CD4-positive, alpha-beta memory T cell (primary cell): ENCODE data around the gene EXOC3. TPM values are rescaled to one million over a fixed set of nuclear protein-coding genes. Genes with fewer than 3 reads are reported as not detected.

Source experiments
- CTCF ChIA-PET: fragments of 350-600 bp; sonication (Branson Sonifier 250); formaldehyde crosslinking; loops from one replicate; lab custom pipeline; 2021; ENCODE audit warnings: inconsistent platforms; ENCODE audit not compliant: partially characterized antibody; lab: Charles Lee
- POLR2A ChIA-PET: fragments of 350-600 bp; sonication (Branson Sonifier 250); formaldehyde crosslinking; loops from one replicate; lab custom pipeline; 2021; ENCODE audit not compliant: partially characterized antibody; lab: Charles Lee
- DNase-seq, 5 donors: peaks; one replicate each; pipeline versions ENCODE4 v3.0.0 to v3.0.0-alpha.2; 2020 to 2022; ENCODE audit warnings: mixed read lengths in 1 of 5
- H3K27ac ChIP-seq: one replicate; pipeline ENCODE4 v1.7.0; 2013; ENCODE audit warnings: low read depth, low read length
- H3K27me3 ChIP-seq: 2 replicates; pipeline ENCODE4 v1.7.0; 2013; ENCODE audit warnings: mild to moderate bottlenecking, low read length, moderate library complexity; ENCODE audit not compliant: insufficient read depth
- H3K36me3 ChIP-seq: 2 replicates; pipeline ENCODE4 v1.7.0; 2013; ENCODE audit warnings: mild to moderate bottlenecking, low read length, moderate library complexity; ENCODE audit not compliant: insufficient read depth
- H3K4me1 ChIP-seq: 2 replicates; pipeline ENCODE4 v1.7.0; 2013; ENCODE audit warnings: mild to moderate bottlenecking, low read length, moderate library complexity; ENCODE audit not compliant: insufficient read depth
- H3K4me3 ChIP-seq, 2 donors: one replicate each; pipeline ENCODE4 v1.7.0; 2013; ENCODE audit warnings: low read length in 2 of 2, mild to moderate bottlenecking in 1 of 2
- H3K9me3 ChIP-seq, 2 donors: one replicate each; pipeline ENCODE4 v1.7.0; 2013; ENCODE audit warnings: low read length in 2 of 2, control low read depth in 1 of 2; ENCODE audit not compliant: control insufficient read depth in 1 of 2
- H3K27ac Mint-ChIP-seq, 7 donors: one replicate each; pipeline ENCODE4 v1.8.0; 2020 to 2021; ENCODE audit warnings: mixed read lengths in 7 of 7, mild to moderate bottlenecking in 6 of 7, inconsistent platforms in 3 of 7, moderate library complexity in 3 of 7
- H3K27me3 Mint-ChIP-seq, 2 donors: one replicate each; pipeline ENCODE4 v1.8.0; 2020 to 2021; ENCODE audit warnings: mixed read lengths in 2 of 2
- H3K36me3 Mint-ChIP-seq, 2 donors: one replicate each; pipeline ENCODE4 v1.8.0; 2020 to 2021; ENCODE audit warnings: mixed read lengths in 2 of 2, inconsistent platforms in 1 of 2, mild to moderate bottlenecking in 1 of 2
- H3K4me1 Mint-ChIP-seq, 4 donors: one replicate each; pipeline ENCODE4 v1.8.0; 2020 to 2021; ENCODE audit warnings: mixed read lengths in 4 of 4, mild to moderate bottlenecking in 1 of 4
- H3K4me3 Mint-ChIP-seq, 8 donors: one replicate each; pipeline ENCODE4 v1.8.0; 2020 to 2021; ENCODE audit warnings: mixed read lengths in 8 of 8, mild to moderate bottlenecking in 7 of 8, moderate library complexity in 6 of 8, inconsistent platforms in 3 of 8
- H3K9me3 Mint-ChIP-seq, 8 donors: one replicate each; pipeline ENCODE4 v1.8.0; 2020 to 2021; ENCODE audit warnings: mixed read lengths in 8 of 8, mild to moderate bottlenecking in 5 of 8, inconsistent platforms in 3 of 8, moderate library complexity in 1 of 8
- intact Hi-C: fragments of 100-400 bp; cut with micrococcal nuclease; formaldehyde crosslinking; loops from one replicate; pipeline ENCODE4 v1.15.1; 2023
- polyA plus RNA-seq, 2 donors: library from polyadenylated mRNA; unstranded; fragments of 300-500 nt; fragmentation: Illumina TruSeq; gene quantifications; one replicate each; pipeline ENCODE4 v1.2.3, GENCODE V29; 2021
- total RNA-seq, 2 experiments: library from RNA; stranded (reverse); gene quantifications; one replicate each; pipeline ENCODE4 v1.2.3, GENCODE V29; 2021

Gene EXOC3
- total and polyA plus RNA-seq, 4 experiments from 2014 or later = 32.0 to 96.1 (median 62.9) TPM

GRCh38 chr5:464843-465590 lies 22.0 kb downstream of the EXOC3 start:
- ChIA-PET POLR2A (no interaction called here), CTCF (interaction anchor here (2.0 kb wide), 1 partner anchor 18 kb away, joined by 9 read pairs; no protein-coding TSS in a partner anchor)
- intact Hi-C loops = loop anchor here (1.0 kb wide), 1 partner anchor 7 kb away; no protein-coding TSS in a partner anchor
- Histone ChIP-seq H3K36me3 (peaks cover 25% of the 10 kb centered on the region), H3K27me3 (no peaks in the 10 kb centered on the region), H3K27ac (peak overlapping the region; percentile 50), H3K4me1 (peaks cover 17% of the 10 kb centered on the region), H3K9me3 (no peaks in the 10 kb centered on the region), H3K4me3 (no peak overlapping the region)
- Mint-ChIP-seq H3K27ac (peak overlapping the region in 4 of 7 donors; percentile 18 to 69 (median 35)), H3K27me3 (no peaks in the 10 kb centered on the region), H3K4me3 (no peak overlapping the region), H3K4me1 (peaks cover 7 to 28% (median 11%) of the 10 kb centered on the region in 4 donors), H3K36me3 (peaks cover 26 to 36% of the 10 kb centered on the region in 2 donors), H3K9me3 (peaks cover 0 to 2% (median 0%) of the 10 kb centered on the region in 8 donors)
- DNase-seq = no peak

GRCh38 chr5:465591-466403 lies 22.8 kb downstream of the EXOC3 start:
- POLR2A ChIA-PET = no interaction called here
- H3K4me1 Mint-ChIP-seq = peaks cover 8 to 32% (median 11%) of the 10 kb centered on the region in 4 donors

GRCh38 chr5:466661-467310 lies 23.8 kb downstream of the EXOC3 start:
- Mint-ChIP-seq H3K36me3 (peaks cover 16 to 29% of the 10 kb centered on the region in 2 donors), H3K27me3 (no peaks in the 10 kb centered on the region), H3K9me3 (peaks cover 0 to 2% (median 0%) of the 10 kb centered on the region in 8 donors), H3K27ac (peak overlapping the region in 2 of 7 donors; percentile 36 to 53), H3K4me1 (peaks cover 13 to 42% (median 21%) of the 10 kb centered on the region in 4 donors), H3K4me3 (no peak overlapping the region)
- no peaks in the 10 kb centered on the region for H3K9me3 ChIP-seq
- DNase-seq = no peak
- CTCF ChIA-PET = interaction anchor here (2.0 kb wide), 1 partner anchor 20 kb away, joined by 9 read pairs; no protein-coding TSS in a partner anchor
- no peak overlapping the region for H3K4me3 ChIP-seq
- intact Hi-C loops = no loop called here
- peaks cover 14% of the 10 kb centered on the region for H3K36me3 ChIP-seq
- H3K27me3 ChIP-seq = no peaks in the 10 kb centered on the region
- H3K27ac ChIP-seq = no peak overlapping the region
- peaks cover 32% of the 10 kb centered on the region for H3K4me1 ChIP-seq
- POLR2A ChIA-PET = no interaction called here

More at GRCh38 chr5:465591-466403, 22.8 kb downstream of the EXOC3 start:
- no peaks in the 10 kb centered on the region for H3K27me3 ChIP-seq
- peak overlapping the region in 4 of 7 donors; percentile 18 to 57 (median 37) for H3K27ac Mint-ChIP-seq
- DNase-seq = no peak
- no peaks in the 10 kb centered on the region for H3K9me3 ChIP-seq
- no peak overlapping the region for H3K4me3 ChIP-seq
- intact Hi-C loops = no loop called here
- H3K4me3 Mint-ChIP-seq = peak overlapping the region in 1 of 8 donors; percentile 36
- H3K36me3 Mint-ChIP-seq = peaks cover 20 to 32% of the 10 kb centered on the region in 2 donors
- CTCF ChIA-PET = interaction anchor here (2.0 kb wide), 1 partner anchor 19 kb away, joined by 9 read pairs; no protein-coding TSS in a partner anchor
- H3K9me3 Mint-ChIP-seq = peaks cover 0 to 2% (median 0%) of the 10 kb centered on the region in 8 donors
- H3K4me1 ChIP-seq = peaks cover 22% of the 10 kb centered on the region
- H3K27ac ChIP-seq = no peak overlapping the region
- H3K36me3 ChIP-seq = peaks cover 17% of the 10 kb centered on the region
- no peaks in the 10 kb centered on the region for H3K27me3 Mint-ChIP-seq

- Histone ChIP-seq H3K36me3 (peaks cover 7% of the 10 kb centered on the region), H3K27ac (no peak overlapping the region), H3K4me3 (no peak overlapping the region), H3K27me3 (no peaks in the 10 kb centered on the region), H3K9me3 (no peaks in the 10 kb centered on the region), H3K4me1 (peaks cover 36% of the 10 kb centered on the region)
- DNase-seq = no peak
- Mint-ChIP-seq H3K36me3 (peaks cover 8 to 22% of the 10 kb centered on the region in 2 donors), H3K9me3 (peaks cover 0 to 2% (median 0%) of the 10 kb centered on the region in 8 donors), H3K4me1 (peaks cover 14 to 46% (median 22%) of the 10 kb centered on the region in 4 donors), H3K27ac (peak overlapping the region in 2 of 7 donors; percentile 43 to 68), H3K27me3 (no peaks in the 10 kb centered on the region), H3K4me3 (no peak overlapping the region)
- CTCF ChIA-PET = no interaction called here
- intact Hi-C loops = no loop called here
- POLR2A ChIA-PET = no interaction called here
These were observed 25.4 kb downstream of the EXOC3 start for GRCh38 chr5:468401-468800.

GRCh38 chr5:469752-470483 lies 26.9 kb downstream of the EXOC3 start:
- Mint-ChIP-seq H3K36me3 (peaks cover 3 to 14% of the 10 kb centered on the region in 2 donors), H3K27me3 (peaks cover 0 to 1% of the 10 kb centered on the region in 2 donors), H3K4me3 (peak overlapping the region in 2 of 8 donors; percentile 20 to 39), H3K4me1 (peaks cover 9 to 34% (median 15%) of the 10 kb centered on the region in 4 donors), H3K27ac (peak overlapping the region in 2 of 7 donors; percentile 65 to 72), H3K9me3 (peaks cover 0 to 2% (median 0%) of the 10 kb centered on the region in 8 donors)
- Histone ChIP-seq H3K36me3 (peaks cover 7% of the 10 kb centered on the region), H3K4me3 (no peak overlapping the region), H3K27me3 (no peaks in the 10 kb centered on the region), H3K9me3 (no peaks in the 10 kb centered on the region), H3K27ac (no peak overlapping the region), H3K4me1 (peaks cover 25% of the 10 kb centered on the region)
- DNase-seq = no peak
- intact Hi-C loops = no loop called here
- POLR2A ChIA-PET = no interaction called here
- CTCF ChIA-PET = interaction anchor here (0.9 kb wide), 1 partner anchor 23 kb away, joined by 3 read pairs; no protein-coding TSS in a partner anchor
